Fibroblast of mammary gland (primary cell): ENCODE results near the gene SSTR5.
"Not testable (repeated sequence)": the region's sequence is repeated elsewhere in the genome, so short reads cannot be mapped to it uniquely, and the experiment has no call there.

Source experiments
- DNase-seq: peaks from one replicate; pipeline ENCODE4 v3.0.0-alpha.2; 2010; ENCODE audit warnings: low read depth
- H3K4me3 ChIP-seq: 2 replicates; pipeline ENCODE4 v1.5.1; 2011; ENCODE audit warnings: low read depth, mild to moderate bottlenecking, low read length, moderate library complexity; ENCODE audit not compliant: control insufficient read depth
- CTCF ChIP-seq: conservative IDR thresholded peaks from 2 replicates; pipeline ENCODE4 v1.5.1; 2011; ENCODE audit warnings: low read depth, low read length, inconsistent platforms; ENCODE audit not compliant: control insufficient read depth, insufficient read depth

Gene SSTR5

GRCh38 chr16:1090620-1091587 is 18.4 kb downstream of the SSTR5 start:
- H3K4me3 ChIP-seq, result no peak overlapping the region
- TF ChIP-seq CTCF, result no peak
- DNase-seq, result no peak

- no peak for TF ChIP-seq CTCF
- no peak for DNase-seq
- H3K4me3 ChIP-seq, result no peak overlapping the region
Observed at GRCh38 chr16:1091992-1092552, 19.5 kb downstream of the SSTR5 start.

GRCh38 chr16:1092685-1093283 is 20.2 kb downstream of the SSTR5 start:
- H3K4me3 ChIP-seq, DNase-seq: not testable (repeated sequence)

GRCh38 chr16:1093284-1094123 is 21.0 kb downstream of the SSTR5 start:
- DNase-seq, result no peak
- TF ChIP-seq CTCF, result no peak
- H3K4me3 ChIP-seq, result no peak overlapping the region

- DNase-seq, result no peak
- TF ChIP-seq CTCF, result no peak
- H3K4me3 ChIP-seq, result no peak overlapping the region
Observed at GRCh38 chr16:1094124-1094479, 21.6 kb downstream of the SSTR5 start.

- TF ChIP-seq CTCF, result no peak
- H3K4me3 ChIP-seq, result no peak overlapping the region
Observed at GRCh38 chr16:1094601-1095449, 22.3 kb downstream of the SSTR5 start.

More at GRCh38 chr16:1094601-1095449, 22.3 kb downstream of the SSTR5 start:
- DNase-seq, result no peak
